Left lung (tissue), 10 donors: Measurements from ENCODE around the gene CGRRF1. TPM values are rescaled to one million over a fixed set of nuclear protein-coding genes. Genes with fewer than 3 reads are reported as not detected.

Experiments
- ATAC-seq: fragments of 200-7000 bp; cut with Tn5 transposase; one replicate; pipeline ENCODE4 v1.9.1; 2020; ENCODE audit warnings: moderate library complexity
- DNase-seq, 4 donors: peaks; one replicate each; pipeline ENCODE4 v3.0.0-alpha.2; 2013 to 2020
- H3K27ac ChIP-seq, 2 donors: fragments of 200-600 bp; sonication (generic) in 1 of 2; one replicate each; pipeline versions ENCODE4 v1.5.0 to v1.8.0; 2020 to 2021
- H3K27me3 ChIP-seq, 2 donors: fragments of 200-600 bp; sonication (generic) in 1 of 2; one replicate each; pipeline versions ENCODE4 v1.5.0 to v1.8.0; 2020 to 2021
- H3K36me3 ChIP-seq, 2 donors: fragments of 200-600 bp; sonication (generic) in 1 of 2; one replicate each; pipeline versions ENCODE4 v1.5.0 to v1.8.0; 2020 to 2021
- H3K4me1 ChIP-seq, 2 donors: fragments of 200-600 bp; one replicate each; pipeline ENCODE4 v1.8.0; 2021
- H3K4me3 ChIP-seq, 2 donors: fragments of 200-600 bp; sonication (generic) in 1 of 2; one replicate each; pipeline versions ENCODE4 v1.5.0 to v1.8.0; 2020 to 2021; ENCODE audit warnings: mild to moderate bottlenecking in 1 of 2
- H3K9me3 ChIP-seq, 2 donors: fragments of 200-600 bp; sonication (generic) in 1 of 2; one replicate each; pipeline versions ENCODE4 v1.5.0 to v1.8.0; 2020 to 2021
- intact Hi-C, 2 donors: fragments of 100-400 bp; cut with DNase I; formaldehyde crosslinking; loops; one replicate each; pipeline versions ENCODE4 v1.11.2 to v1.14.2; 2022
- polyA plus RNA-seq, 6 donors: library from polyadenylated mRNA; unstranded; fragments of 120-200 nt; gene quantifications; one replicate each; pipeline ENCODE4 v1.2.1, GENCODE V29; 2013; ENCODE audit not compliant: insufficient read length in 6 of 6
- total RNA-seq, 2 donors: library from RNA; stranded (reverse); fragmentation: NEBNext Ultra II Directional; extraction: Animal tissue kit (Norgen Biotek cat#: 25700); gene quantifications; one replicate each; pipeline ENCODE4 v1.2.1, GENCODE V29; 2021
- TF ChIP-seq, protein P1 (sequence below), 2 donors: fragments of 200-600 bp; sonication (generic) in 1 of 2; IDR thresholded peaks; one replicate each; pipeline versions ENCODE4 v1.5.0 to v1.8.0; 2021; ENCODE audit warnings: antibody characterized with exemption in 2 of 2
- donor health status: DM: no; HTN: yes; CAD: no.
- donor health status: DM: no; HTN: no; CAD: no.

CGRRF1 gene
- total and polyA plus RNA-seq, 8 donors = 17.5 to 31.7 (median 25.4) TPM

- ATAC-seq (peak; percentile 48), DNase-seq (peak; percentile 76 to 90 (median 86))
- TF ChIP-seq, protein P1, sequence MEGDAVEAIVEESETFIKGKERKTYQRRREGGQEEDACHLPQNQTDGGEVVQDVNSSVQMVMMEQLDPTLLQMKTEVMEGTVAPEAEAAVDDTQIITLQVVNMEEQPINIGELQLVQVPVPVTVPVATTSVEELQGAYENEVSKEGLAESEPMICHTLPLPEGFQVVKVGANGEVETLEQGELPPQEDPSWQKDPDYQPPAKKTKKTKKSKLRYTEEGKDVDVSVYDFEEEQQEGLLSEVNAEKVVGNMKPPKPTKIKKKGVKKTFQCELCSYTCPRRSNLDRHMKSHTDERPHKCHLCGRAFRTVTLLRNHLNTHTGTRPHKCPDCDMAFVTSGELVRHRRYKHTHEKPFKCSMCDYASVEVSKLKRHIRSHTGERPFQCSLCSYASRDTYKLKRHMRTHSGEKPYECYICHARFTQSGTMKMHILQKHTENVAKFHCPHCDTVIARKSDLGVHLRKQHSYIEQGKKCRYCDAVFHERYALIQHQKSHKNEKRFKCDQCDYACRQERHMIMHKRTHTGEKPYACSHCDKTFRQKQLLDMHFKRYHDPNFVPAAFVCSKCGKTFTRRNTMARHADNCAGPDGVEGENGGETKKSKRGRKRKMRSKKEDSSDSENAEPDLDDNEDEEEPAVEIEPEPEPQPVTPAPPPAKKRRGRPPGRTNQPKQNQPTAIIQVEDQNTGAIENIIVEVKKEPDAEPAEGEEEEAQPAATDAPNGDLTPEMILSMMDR (IDR thresholded peaks at IDR 0.05) = peak in 1 of 2 donors; percentile 30
- peak within 1 kb of the TSS; percentile 67 to 86 for H3K4me3 ChIP-seq
- H3K36me3 ChIP-seq = no peaks in the 10 kb centered on the region
- no peaks in the 10 kb centered on the region for H3K9me3 ChIP-seq
- peaks cover 0 to 63% of the 10 kb centered on the region in 2 donors for H3K27me3 ChIP-seq
- intact Hi-C loops = loop anchor here in 1 of 2 donors (5.0 kb wide), 1 partner anchor 206 kb away; no protein-coding TSS in a partner anchor
- peak within 1 kb of the TSS; percentile 86 to 98 for H3K27ac ChIP-seq
- H3K4me1 ChIP-seq = peaks cover 19 to 60% of the 10 kb centered on the region in 2 donors
Measured at GRCh38 chr14:54566410-54567223, 56.9 kb downstream of the CGRRF1 start, which contains the start of gene SAMD4A. Gene SAMD4A (plus strand): TSS chr14:54567128. CDS start chr14:54567917, 789 bp downstream.

DNA sequence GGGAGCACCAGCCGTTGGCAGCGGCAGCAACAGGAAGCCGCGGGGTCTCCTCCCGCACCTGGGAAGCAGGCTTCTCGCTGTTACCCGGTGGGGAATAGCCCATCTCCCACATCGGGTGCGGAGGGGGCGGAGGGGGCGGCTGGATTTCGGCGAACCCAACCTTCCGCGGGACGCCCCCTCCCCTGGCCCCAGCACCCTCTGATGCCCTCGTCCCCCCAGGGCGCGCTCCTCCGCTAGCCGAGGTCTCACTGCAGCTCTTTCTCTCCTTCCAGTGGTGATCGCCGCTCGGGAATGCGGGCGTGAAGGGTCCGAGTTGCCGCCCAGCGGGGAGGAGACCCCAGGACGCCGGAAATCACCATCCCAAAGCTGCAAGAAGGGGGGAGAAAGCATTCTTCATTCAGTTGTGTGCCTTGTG, 57.5 kb downstream of the CGRRF1 start:
- peak overlapping the region; percentile 67 to 86 for H3K4me3 ChIP-seq
- ATAC-seq (peak; percentile 2), DNase-seq (peak in 3 of 4 donors; percentile 37 to 54 (median 45))
- peak overlapping the region; percentile 86 to 98 for H3K27ac ChIP-seq
- peaks cover 19 to 60% of the 10 kb centered on the region in 2 donors for H3K4me1 ChIP-seq
- H3K9me3 ChIP-seq = peaks cover 0 to under 1% of the 10 kb centered on the region in 2 donors
- H3K27me3 ChIP-seq = peaks cover 0 to 63% of the 10 kb centered on the region in 2 donors
- TF ChIP-seq, protein P1 (IDR thresholded peaks at IDR 0.05) = no peak
- no peaks in the 10 kb centered on the region for H3K36me3 ChIP-seq
- intact Hi-C loops = loop anchor here in 1 of 2 donors (5.0 kb wide), 1 partner anchor 205 kb away; no protein-coding TSS in a partner anchor

- Histone ChIP-seq H3K27me3 (peaks cover 0 to 63% of the 10 kb centered on the region in 2 donors), H3K27ac (peak overlapping the region; percentile 86 to 98), H3K4me3 (peak overlapping the region; percentile 67 to 86), H3K36me3 (no peaks in the 10 kb centered on the region), H3K4me1 (peaks cover 19 to 60% of the 10 kb centered on the region in 2 donors), H3K9me3 (peaks cover 0 to 7% of the 10 kb centered on the region in 2 donors)
- intact Hi-C loops = loop anchor here in 1 of 2 donors (5.0 kb wide), 1 partner anchor 204 kb away; no protein-coding TSS in a partner anchor
- DNase-seq = peak; percentile 62 to 87 (median 70)
- ATAC-seq = peak; percentile 5
- TF ChIP-seq, protein P1 (IDR thresholded peaks at IDR 0.05) = no peak
Measured at GRCh38 chr14:54567639-54568561, 58.2 kb downstream of the CGRRF1 start.

- peaks cover 0 to 63% of the 10 kb centered on the region in 2 donors for H3K27me3 ChIP-seq
- DNase-seq = peak in 2 of 4 donors; percentile 26 to 31
- intact Hi-C loops = loop anchor here in 1 of 2 donors (5.0 kb wide), 1 partner anchor 203 kb away; no protein-coding TSS in a partner anchor
- peaks cover 19 to 57% of the 10 kb centered on the region in 2 donors for H3K4me1 ChIP-seq
- no peak overlapping the region for H3K27ac ChIP-seq
- TF ChIP-seq, protein P1 (IDR thresholded peaks at IDR 0.05) = no peak
- H3K4me3 ChIP-seq = peak overlapping the region in 1 of 2 donors; percentile 86
- no peaks in the 10 kb centered on the region for H3K36me3 ChIP-seq
- ATAC-seq = no peak
- H3K9me3 ChIP-seq = peaks cover 0 to 12% of the 10 kb centered on the region in 2 donors
Measured at GRCh38 chr14:54568821-54569595, 59.3 kb downstream of the CGRRF1 start.
